ENCODE data around the gene PRSS33. TPM values are rescaled to one million over a fixed set of nuclear protein-coding genes. Genes with fewer than 3 reads are reported as not detected.
A peak's percentile ranks its signal among the peaks of the same experiment; 100 is the strongest.

Gene PRSS33
- total and polyA plus RNA-seq, 9 donors, result 0.36 to 26.8 (median 0.82) TPM; not detected in 4

DNA sequence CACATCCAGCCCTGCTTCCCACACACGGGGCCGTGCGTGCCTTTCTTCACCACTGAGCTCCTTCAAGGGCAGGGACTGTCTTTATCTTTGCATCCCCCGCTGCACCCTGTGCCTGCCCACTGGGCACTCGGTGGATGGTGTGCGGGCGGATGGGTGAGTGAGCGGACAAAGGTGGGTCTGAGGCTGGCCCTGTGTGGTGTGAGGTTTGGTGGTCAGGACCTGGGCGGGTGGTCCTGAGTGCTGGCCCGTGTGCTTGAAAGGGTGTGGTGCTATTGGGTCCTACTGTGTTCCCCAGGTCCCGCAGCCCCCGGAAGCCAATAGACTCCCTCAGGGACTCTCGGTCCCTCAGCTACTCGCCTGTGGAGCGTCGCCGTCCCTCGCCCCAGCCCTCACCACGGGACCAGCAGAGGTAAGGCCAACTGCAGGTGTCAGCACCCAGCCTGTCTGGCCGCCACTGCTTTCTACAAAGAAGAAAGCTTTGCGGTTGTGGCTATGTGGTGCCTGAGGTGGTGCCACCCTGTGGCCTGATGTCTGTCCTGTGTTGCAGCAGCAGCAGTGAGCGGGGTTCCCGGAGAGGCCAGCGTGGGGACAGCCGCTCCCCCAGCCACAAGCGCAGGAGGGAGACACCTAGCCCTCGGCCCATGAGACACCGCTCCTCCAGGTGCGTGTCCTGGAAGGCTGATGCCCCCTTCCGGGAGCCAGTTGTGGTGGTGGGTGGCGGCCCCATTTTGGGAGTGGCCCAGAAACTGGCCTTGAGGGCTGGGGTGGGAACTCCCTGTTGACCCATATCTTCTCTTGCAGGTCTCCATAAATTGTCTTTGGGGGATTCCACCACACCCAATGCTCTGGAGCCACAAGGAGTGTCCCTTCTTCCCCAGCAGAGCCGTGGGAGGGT is 17.1 kb downstream of the PRSS33 start:
- H3K36me3 ChIP-seq, result no peaks in the 10 kb centered on the region
- intact Hi-C loops (cut with DNase I), result no loop called here
- DNase-seq, result peak in 1 of 5 donors; percentile 18

DNA sequence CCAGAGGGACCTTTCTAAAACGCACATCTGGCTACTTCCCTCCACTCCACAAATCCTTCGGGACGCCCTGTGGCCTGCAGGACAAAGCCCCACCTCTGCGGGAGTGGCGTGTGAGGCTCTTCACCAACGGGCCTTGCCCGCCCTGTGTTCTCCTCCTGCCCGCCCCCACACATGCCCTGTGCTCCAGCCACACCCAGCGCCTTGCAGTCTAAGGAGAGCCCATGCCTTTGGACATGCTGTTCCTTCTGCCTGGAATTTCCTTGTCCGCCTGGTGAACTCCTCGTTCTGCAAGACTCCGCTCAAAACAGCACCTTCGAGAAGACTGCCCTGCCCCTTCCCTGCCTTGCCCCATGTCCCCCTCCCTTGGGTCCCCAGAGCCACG is 17.7 kb downstream of the PRSS33 start:
- Histone ChIP-seq H3K9me3 (no peaks in the 10 kb centered on the region), H3K36me3 (no peaks in the 10 kb centered on the region), H3K4me1 (ENCODE audit: insufficient read depth) (no peaks in the 10 kb centered on the region), H3K4me3 (no peak overlapping the region), H3K27ac (no peak overlapping the region), H3K27me3 (no peaks in the 10 kb centered on the region)
- TF ChIP-seq POLR2A (IDR thresholded peaks at IDR 0.05) (no peak), EP300 (IDR thresholded peaks at IDR 0.05) (no peak)
- TF ChIP-seq, protein P1, sequence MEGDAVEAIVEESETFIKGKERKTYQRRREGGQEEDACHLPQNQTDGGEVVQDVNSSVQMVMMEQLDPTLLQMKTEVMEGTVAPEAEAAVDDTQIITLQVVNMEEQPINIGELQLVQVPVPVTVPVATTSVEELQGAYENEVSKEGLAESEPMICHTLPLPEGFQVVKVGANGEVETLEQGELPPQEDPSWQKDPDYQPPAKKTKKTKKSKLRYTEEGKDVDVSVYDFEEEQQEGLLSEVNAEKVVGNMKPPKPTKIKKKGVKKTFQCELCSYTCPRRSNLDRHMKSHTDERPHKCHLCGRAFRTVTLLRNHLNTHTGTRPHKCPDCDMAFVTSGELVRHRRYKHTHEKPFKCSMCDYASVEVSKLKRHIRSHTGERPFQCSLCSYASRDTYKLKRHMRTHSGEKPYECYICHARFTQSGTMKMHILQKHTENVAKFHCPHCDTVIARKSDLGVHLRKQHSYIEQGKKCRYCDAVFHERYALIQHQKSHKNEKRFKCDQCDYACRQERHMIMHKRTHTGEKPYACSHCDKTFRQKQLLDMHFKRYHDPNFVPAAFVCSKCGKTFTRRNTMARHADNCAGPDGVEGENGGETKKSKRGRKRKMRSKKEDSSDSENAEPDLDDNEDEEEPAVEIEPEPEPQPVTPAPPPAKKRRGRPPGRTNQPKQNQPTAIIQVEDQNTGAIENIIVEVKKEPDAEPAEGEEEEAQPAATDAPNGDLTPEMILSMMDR (IDR thresholded peaks at IDR 0.05), result no peak
- peak in 1 of 5 donors; percentile 27 for DNase-seq
- intact Hi-C loops (cut with DNase I), result no loop called here
- 52 to 58% (median 52%) methylated on average over 14 of the region's 14 CpGs for WGBS, 3 donors

More for the DNA sequence above, 17.1 kb downstream of the PRSS33 start:
- Histone ChIP-seq H3K4me3 (no peak overlapping the region), H3K27ac (no peak overlapping the region), H3K4me1 (ENCODE audit: insufficient read depth) (no peaks in the 10 kb centered on the region), H3K9me3 (no peaks in the 10 kb centered on the region), H3K27me3 (no peaks in the 10 kb centered on the region)
- 66 to 74% (median 70%) methylated on average over 32 of the region's 32 CpGs for WGBS, 3 donors
- TF ChIP-seq, protein P1 (IDR thresholded peaks at IDR 0.05), result no peak
- TF ChIP-seq POLR2A (IDR thresholded peaks at IDR 0.05), result no peak
- TF ChIP-seq EP300 (IDR thresholded peaks at IDR 0.05), result no peak

DNA sequence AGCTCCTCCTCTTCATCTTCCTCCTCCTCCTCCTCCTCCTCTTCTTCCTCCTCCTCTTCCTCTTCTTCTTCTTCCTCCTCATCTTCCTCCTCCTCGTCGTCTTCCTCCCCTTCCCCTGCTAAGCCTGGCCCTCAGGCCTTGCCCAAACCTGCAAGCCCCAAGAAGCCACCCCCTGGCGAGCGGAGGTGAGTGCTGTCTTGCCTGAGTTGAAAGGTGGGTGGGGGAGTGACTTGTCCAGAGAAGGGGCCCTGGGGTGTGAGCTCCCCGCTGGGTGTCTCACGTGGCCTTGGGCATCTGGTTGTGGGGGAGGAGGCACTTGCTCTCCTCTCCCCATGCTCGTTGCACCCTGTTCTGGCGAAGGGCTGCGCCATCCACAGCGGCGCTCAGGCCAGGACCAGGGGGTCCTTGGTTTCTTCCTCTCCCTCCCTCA is 18.2 kb downstream of the PRSS33 start:
- Histone ChIP-seq H3K4me3 (no peak overlapping the region), H3K36me3 (no peaks in the 10 kb centered on the region), H3K27me3 (no peaks in the 10 kb centered on the region), H3K4me1 (ENCODE audit: insufficient read depth) (no peaks in the 10 kb centered on the region), H3K27ac (no peak overlapping the region), H3K9me3 (no peaks in the 10 kb centered on the region)
- intact Hi-C loops (cut with DNase I), result no loop called here
- 66 to 73% (median 71%) methylated on average over 11 of the region's 11 CpGs for WGBS, 3 donors
- TF ChIP-seq, protein P1 (IDR thresholded peaks at IDR 0.05), result no peak
- TF ChIP-seq EP300 (IDR thresholded peaks at IDR 0.05), result no peak
- TF ChIP-seq POLR2A (IDR thresholded peaks at IDR 0.05), result no peak
- DNase-seq, result peak in 2 of 5 donors; percentile 20 to 31

DNA sequence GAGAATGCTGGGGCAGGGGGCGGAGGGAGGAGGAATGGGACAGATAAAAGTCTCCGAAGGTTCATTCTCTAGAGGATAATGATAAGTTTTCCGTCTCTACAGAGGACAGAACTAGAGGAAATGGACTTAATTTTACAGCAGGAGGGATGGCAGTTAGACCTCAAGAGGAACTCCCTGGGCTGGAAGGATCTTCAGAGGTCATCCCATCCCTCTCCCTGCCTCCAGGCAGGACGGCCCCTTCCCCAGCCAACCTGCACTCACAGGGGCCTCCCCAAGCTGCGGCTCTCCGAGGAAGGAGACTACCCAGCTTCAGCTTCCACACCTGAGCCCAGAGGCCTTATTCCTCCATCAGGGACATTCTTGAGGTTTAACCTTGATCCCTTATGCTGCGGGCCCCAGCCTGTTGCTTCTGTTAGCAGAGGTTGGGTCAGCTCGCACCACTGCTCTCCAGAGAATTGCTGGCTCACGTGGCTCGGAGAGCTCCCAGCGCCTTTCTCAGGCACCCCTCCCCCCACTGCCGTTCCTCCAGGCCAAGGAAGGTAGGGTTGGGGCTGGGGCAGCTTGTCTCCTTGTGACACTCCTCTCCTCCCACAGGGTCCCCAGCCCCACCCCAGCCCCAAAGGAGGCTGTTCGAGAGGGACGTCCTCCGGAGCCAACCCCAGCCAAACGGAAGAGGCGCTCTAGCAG is 18.8 kb downstream of the PRSS33 start:
- Histone ChIP-seq H3K36me3 (no peaks in the 10 kb centered on the region), H3K27me3 (no peaks in the 10 kb centered on the region), H3K4me3 (no peak overlapping the region), H3K27ac (no peak overlapping the region), H3K4me1 (ENCODE audit: insufficient read depth) (peaks cover 1% of the 10 kb centered on the region), H3K9me3 (no peaks in the 10 kb centered on the region)
- TF ChIP-seq, protein P1 (IDR thresholded peaks at IDR 0.05), result no peak
- no peak for TF ChIP-seq EP300 (IDR thresholded peaks at IDR 0.05)
- no peak for TF ChIP-seq POLR2A (IDR thresholded peaks at IDR 0.05)
- intact Hi-C loops (cut with DNase I), result no loop called here
- peak in 1 of 5 donors; percentile 21 for DNase-seq
- 60 to 65% (median 64%) methylated on average over 17 of the region's 17 CpGs for WGBS, 3 donors
